Ramos (cell line): Measurements from ENCODE around the gene GDF2.

ENCODE experiments used
- in situ Hi-C: fragments of 300-500 bp; cut with MboI; formaldehyde crosslinking; loops from one replicate; pipeline ENCODE4 v1.14.3; 2022; ENCODE audit warnings: low sequenced_read_pairs; ENCODE audit not compliant: unreplicated experiment

GDF2 gene

DNA sequence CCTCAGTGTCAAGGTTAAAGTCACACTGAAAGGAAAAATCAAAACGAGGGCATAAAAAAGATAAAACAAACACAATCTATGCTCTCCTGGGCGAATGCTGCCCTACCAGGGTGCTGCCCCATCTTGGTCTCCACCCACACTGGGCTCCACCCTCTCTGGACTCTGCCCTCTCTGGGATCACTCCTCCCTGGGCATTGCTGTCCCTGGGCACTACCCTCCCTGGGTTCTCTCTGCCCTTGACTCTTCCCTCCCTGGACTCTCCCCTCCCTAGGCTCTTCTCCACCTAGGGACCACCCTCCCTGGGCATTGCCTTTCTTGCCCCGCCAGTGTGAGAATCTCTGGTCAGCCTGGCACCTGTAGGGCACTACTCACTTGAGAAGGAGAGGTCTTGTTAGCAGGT lies 8.6 kb downstream of the GDF2 start:
- in situ Hi-C loops, result no loop called here

GRCh38 chr10:47331491-47331890 lies 9.2 kb downstream of the GDF2 start:
- in situ Hi-C loops, result no loop called here

- in situ Hi-C loops, result no loop called here
Observed at GRCh38 chr10:47331954-47332353, 9.7 kb downstream of the GDF2 start.

DNA sequence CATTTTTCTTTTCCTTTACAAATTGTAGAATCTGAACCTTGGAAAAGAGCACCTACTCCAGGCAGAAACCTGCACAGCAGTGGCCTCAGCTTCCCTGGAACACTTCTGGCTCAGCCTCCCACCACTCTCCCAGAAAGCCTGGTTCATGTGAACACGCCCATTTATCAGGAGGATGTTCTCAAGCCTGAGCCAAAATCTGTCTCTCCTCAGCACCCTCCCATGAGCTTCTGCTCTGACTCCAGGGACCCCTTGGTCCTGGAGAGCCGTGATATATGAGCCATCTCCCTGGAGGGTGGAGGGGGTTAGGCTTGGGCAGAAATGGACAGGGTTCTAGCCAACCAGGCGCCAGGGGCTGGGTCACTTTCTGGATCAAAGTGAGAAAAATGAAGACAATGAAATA lies 10.1 kb downstream of the GDF2 start:
- in situ Hi-C loops, result no loop called here

DNA sequence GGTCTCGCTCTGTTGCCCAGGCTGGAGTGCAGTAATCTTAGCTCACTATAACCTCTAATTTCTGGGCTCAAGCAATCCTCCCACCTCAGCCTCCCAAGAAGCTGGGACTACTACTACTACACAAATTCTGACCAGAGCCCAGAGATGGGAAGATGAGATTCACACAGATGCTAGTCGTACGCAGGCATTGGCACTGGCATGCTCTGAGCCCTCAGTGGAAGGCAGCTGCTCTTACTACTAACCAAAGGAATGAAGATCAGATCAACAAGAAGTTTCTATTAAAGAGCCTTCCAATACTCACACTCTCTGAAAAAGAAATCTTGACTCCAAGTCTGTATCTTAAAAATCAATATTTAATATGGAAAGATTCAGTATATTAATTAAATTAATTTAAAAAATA lies 10.7 kb downstream of the GDF2 start:
- in situ Hi-C loops, result no loop called here

GRCh38 chr10:47333532-47333931 lies 11.3 kb downstream of the GDF2 start:
- in situ Hi-C loops, result no loop called here

GRCh38 chr10:47334466-47335295 lies 12.4 kb downstream of the GDF2 start:
- in situ Hi-C loops, result no loop called here

DNA sequence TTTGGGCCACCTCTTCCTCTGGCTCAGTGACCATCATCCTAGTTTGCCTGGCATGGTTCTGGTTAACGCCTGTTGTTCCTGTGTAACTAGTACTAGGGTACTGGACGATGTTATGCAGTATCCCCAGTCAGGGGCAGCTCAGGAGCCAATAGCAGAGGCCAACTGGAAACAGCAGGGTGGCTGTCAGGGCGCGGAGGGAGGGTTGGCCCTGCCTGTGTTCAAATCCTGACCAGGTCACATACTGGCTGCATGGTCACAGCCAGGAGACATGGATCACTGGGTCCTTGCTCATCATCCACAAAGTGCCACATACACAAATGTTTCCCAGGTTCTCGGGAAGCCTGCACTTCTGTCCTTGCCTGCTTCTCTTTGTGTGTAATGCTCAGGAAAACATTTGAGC lies 13.7 kb downstream of the GDF2 start:
- in situ Hi-C loops, result no loop called here

DNA sequence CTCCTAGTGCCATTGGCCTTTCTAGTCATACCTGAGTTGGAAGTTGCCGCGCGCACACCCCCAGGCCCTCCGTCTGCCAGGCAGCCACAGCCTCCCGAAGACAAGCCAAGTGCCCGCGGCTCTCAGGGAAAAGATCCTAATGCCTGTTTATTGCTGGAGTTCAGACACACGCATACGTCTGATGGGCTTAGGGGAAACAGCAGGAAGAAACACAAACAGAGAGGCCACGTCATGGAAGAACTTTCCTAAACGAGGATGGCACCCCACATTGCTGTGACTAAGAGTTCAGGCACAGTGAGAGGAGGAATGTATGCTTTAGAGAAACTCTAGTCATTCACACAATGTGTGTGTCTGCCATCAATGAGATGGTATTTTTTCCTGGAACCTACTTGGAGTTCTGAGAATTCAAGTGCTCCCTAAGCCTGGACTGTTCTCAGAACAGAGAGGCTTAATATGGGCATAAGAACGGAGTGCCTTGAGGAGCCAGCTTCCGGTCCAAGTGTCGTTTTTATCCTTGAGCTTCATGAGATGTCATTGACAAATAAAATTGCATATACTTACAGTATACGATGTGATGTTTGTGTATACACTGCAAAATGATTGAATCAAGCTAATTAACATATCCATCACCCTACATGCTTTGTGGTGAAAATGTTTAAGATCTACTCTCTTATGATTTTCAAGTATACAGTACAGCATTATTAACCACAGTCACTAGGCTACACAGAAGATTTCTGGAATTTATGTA lies 14.3 kb downstream of the GDF2 start:
- in situ Hi-C loops, result no loop called here

- in situ Hi-C loops, result no loop called here
Observed at GRCh38 chr10:47337310-47337709, 15.1 kb downstream of the GDF2 start.

DNA sequence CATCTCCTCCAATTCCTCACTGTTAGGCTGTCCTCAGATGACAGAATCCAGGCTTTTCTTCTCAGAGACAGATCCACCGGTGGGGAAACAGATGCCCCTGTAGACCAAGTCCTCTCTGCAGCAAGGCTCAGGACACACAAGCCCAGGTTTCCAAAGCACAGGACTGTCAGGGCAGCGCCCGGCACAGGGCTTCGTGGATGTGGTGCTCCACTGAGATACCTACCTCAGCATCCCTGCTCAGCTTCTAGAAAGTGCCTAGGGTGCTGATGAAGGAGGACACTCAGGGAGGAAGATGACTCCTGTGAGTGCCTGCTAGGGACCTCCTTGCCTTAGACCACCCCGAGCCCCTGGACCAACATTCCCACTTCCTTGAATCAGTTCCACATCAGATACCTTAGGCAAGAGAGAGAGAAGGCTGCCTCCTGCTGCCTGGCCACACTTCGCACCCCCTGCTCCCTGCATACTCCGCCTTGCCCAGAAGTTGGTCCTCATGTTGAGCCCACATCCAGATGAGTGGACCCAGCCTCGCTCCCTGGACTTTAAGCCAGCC lies 17.0 kb downstream of the GDF2 start:
- in situ Hi-C loops, result no loop called here

GRCh38 chr10:47339759-47340607 lies 17.7 kb downstream of the GDF2 start:
- in situ Hi-C loops, result no loop called here

- in situ Hi-C loops, result no loop called here
Observed at GRCh38 chr10:47340608-47341170, 18.4 kb downstream of the GDF2 start.

- in situ Hi-C loops, result no loop called here
Observed at GRCh38 chr10:47344996-47345870, 23.0 kb downstream of the GDF2 start.

DNA sequence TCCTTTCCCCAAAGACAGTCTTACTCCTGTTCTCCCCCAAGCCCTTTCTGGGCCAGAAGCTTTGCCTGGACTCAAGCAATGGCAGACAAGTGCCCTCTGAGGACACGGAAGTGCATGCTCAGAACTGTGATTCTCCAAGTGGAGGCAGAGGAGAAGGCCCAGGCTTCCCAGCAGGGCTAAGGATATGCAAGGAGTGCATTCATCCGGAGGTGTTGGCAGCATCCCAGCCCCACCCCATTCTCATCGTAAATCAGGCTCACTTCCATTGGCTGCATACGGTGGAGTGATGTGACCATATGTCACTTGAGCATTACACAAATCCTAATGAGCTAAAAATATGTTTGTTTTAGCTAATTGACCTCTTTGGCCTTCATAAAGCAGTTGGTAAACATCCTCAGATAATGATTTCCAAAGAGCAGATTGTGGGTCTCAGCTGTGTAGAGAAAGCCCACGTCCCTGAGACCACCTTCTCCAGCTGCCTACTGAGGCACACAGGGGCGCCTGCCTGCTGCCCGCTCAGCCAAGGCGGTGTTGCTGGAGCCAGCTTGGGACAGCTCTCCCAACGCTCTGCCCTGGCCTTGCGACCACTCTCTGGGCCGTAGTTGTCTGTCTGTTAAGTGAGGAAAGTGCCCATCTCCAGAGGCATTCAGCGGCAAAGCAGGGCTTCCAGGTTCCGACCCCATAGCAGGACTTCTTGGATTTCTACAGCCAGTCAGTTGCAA lies 24.5 kb downstream of the GDF2 start:
- in situ Hi-C loops, result no loop called here

- in situ Hi-C loops, result no loop called here
Observed at GRCh38 chr10:47347303-47347675, 25.0 kb downstream of the GDF2 start.

DNA sequence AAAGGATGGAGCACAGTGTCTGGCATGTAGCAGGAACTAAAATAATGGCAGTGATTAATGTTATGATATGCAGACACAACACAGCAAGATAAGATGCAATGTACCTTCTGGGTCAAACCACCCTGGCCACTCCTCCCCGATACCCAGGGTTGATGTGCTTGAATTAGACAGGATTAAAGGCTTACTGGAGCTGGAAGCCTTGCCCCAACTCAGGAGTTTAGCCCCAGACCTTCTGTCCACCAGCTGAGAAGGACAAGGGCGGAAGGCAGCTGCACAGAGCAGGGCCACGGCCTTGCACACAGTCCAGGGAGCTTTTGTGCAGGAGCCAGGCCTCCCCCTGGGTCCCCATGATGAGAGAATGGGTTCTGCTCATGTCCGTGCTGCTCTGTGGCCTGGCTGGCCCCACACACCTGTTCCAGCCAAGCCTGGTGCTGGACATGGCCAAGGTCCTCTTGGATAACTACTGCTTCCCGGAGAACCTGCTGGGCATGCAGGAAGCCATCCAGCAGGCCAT lies 25.9 kb downstream of the GDF2 start, which contains the start of gene RBP3:
Gene RBP3, plus strand, starts transcription at position 226 of the 514 bp plus-strand sequence. Its CDS starts 122 bp downstream, at position 348.
- in situ Hi-C loops, result no loop called here
